Trophoblast cell (in vitro differentiated cells and primary cell): ENCODE measurements around the gene RBM26.

Experiments used
- DNase-seq, 2 donors: peaks; one replicate each; pipeline ENCODE4 v3.0.0-alpha.2; 2016
- H2AFZ ChIP-seq: 2 replicates; pipeline ENCODE4 v1.6.1; 2013; ENCODE audit warnings: low read length, moderate library complexity, mild to moderate bottlenecking; ENCODE audit not compliant: insufficient read depth, poor library complexity
- H2AK5ac ChIP-seq: 2 replicates; pipeline ENCODE4 v1.6.1; 2013; ENCODE audit warnings: mild to moderate bottlenecking, low read length
- H2BK120ac ChIP-seq: 2 replicates; pipeline ENCODE4 v1.6.1; 2013; ENCODE audit warnings: low read length, mild to moderate bottlenecking, moderate library complexity; ENCODE audit not compliant: insufficient read depth, poor library complexity
- H2BK12ac ChIP-seq: 2 replicates; pipeline ENCODE4 v1.6.1; 2013; ENCODE audit warnings: mild to moderate bottlenecking, low read length, moderate library complexity
- H2BK5ac ChIP-seq: 2 replicates; pipeline ENCODE4 v1.6.1; 2013; ENCODE audit warnings: low read length, low read depth, moderate library complexity, mild to moderate bottlenecking; ENCODE audit not compliant: poor library complexity
- H3K14ac ChIP-seq: 2 replicates; pipeline ENCODE4 v1.6.1; 2013; ENCODE audit warnings: mild to moderate bottlenecking, low read length
- H3K18ac ChIP-seq: 2 replicates; pipeline ENCODE4 v1.6.1; 2013; ENCODE audit warnings: mild to moderate bottlenecking, low read length
- H3K23ac ChIP-seq: 2 replicates; pipeline ENCODE4 v1.6.1; 2013; ENCODE audit warnings: low read length
- H3K27ac ChIP-seq: 2 replicates; pipeline ENCODE4 v1.5.1; 2013; ENCODE audit warnings: low read depth, mild to moderate bottlenecking, inconsistent platforms, low read length, moderate library complexity
- H3K27me3 ChIP-seq: 2 replicates; pipeline ENCODE4 v1.6.1; 2013; ENCODE audit warnings: inconsistent platforms, mild to moderate bottlenecking, low read length, moderate library complexity; ENCODE audit not compliant: insufficient read depth
- H3K36me3 ChIP-seq, 2 experiments: 1 replicate in 1 of 2; 2 replicates in 1 of 2; pipeline ENCODE4 v1.6.1; 2013; ENCODE audit warnings: low read length in 2 of 2, mild to moderate bottlenecking in 2 of 2, moderate library complexity in 1 of 2; ENCODE audit not compliant: insufficient read depth in 2 of 2, control insufficient read depth in 1 of 2
- H3K4ac ChIP-seq: 2 replicates; pipeline ENCODE4 v1.6.1; 2013; ENCODE audit warnings: low read depth, mild to moderate bottlenecking, low read length, moderate library complexity
- H3K4me1 ChIP-seq, 2 experiments: 1 replicate in 1 of 2; 2 replicates in 1 of 2; pipeline ENCODE4 v1.6.1; 2013; ENCODE audit warnings: low read length in 2 of 2, mild to moderate bottlenecking in 2 of 2, moderate library complexity in 1 of 2; ENCODE audit not compliant: insufficient read depth in 2 of 2, control insufficient read depth in 1 of 2
- H3K4me2 ChIP-seq: 2 replicates; pipeline ENCODE4 v1.6.1; 2013; ENCODE audit warnings: inconsistent platforms, mild to moderate bottlenecking, low read length, moderate library complexity
- H3K4me3 ChIP-seq: 2 replicates; pipeline ENCODE4 v1.5.1; 2013; ENCODE audit warnings: mild to moderate bottlenecking, low read depth, low read length, inconsistent platforms
- H3K79me1 ChIP-seq: one replicate; pipeline ENCODE4 v1.6.1; 2013; ENCODE audit warnings: low read length
- H3K79me2 ChIP-seq: 2 replicates; pipeline ENCODE4 v1.6.1; 2013; ENCODE audit warnings: low read length, mild to moderate bottlenecking; ENCODE audit not compliant: control insufficient read depth, insufficient read depth, poor library complexity
- H3K9ac ChIP-seq: 2 replicates; pipeline ENCODE4 v1.6.1; 2013; ENCODE audit warnings: mild to moderate bottlenecking, low read length
- H3K9me3 ChIP-seq: 2 replicates; pipeline ENCODE4 v1.6.1; 2013; ENCODE audit warnings: low read depth, mild to moderate bottlenecking, control low read depth, inconsistent platforms, low read length; ENCODE audit not compliant: insufficient read depth
- H4K12ac ChIP-seq: 2 replicates; pipeline ENCODE4 v1.6.1; 2013; ENCODE audit warnings: low read depth, mild to moderate bottlenecking, low read length, moderate library complexity
- H4K8ac ChIP-seq: 2 replicates; pipeline ENCODE4 v1.6.1; 2013; ENCODE audit warnings: low read depth, mild to moderate bottlenecking, low read length, moderate library complexity
- H4K91ac ChIP-seq: one replicate; pipeline ENCODE4 v1.6.1; 2013; ENCODE audit warnings: low read depth, mild to moderate bottlenecking, low read length, moderate library complexity
- WGBS: extraction: QIAGEN DNeasy Blood & Tissue Kit; methylation state at CpG from one replicate; pipeline ENCODE4 v1.1.7; 2013; ENCODE audit warnings: missing lambda C conversion rate; ENCODE audit not compliant: insufficient read length, insufficient coverage; ENCODE audit errors: extremely low coverage; 5-methylcytosine and 5-hydroxymethylcytosine counted together

Gene RBM26

GRCh38 chr13:79402679-79403078 lies 3.4 kb downstream of the RBM26 start:
- H3K4me1 ChIP-seq, result peaks cover 3 to 4% of the 10 kb centered on the region in 2 experiments
- DNase-seq, result no peak
- no peak overlapping the region for H4K12ac ChIP-seq
- no CpG with 5 or more reads among the region's 2 CpGs for WGBS
- H3K36me3 ChIP-seq, result no peaks in the 10 kb centered on the region
- H3K79me2 ChIP-seq, result peaks cover 10% of the 10 kb centered on the region
- H2BK120ac ChIP-seq, result no peak overlapping the region
- no peak overlapping the region for H3K27ac ChIP-seq
- H4K8ac ChIP-seq, result no peak overlapping the region
- H4K91ac ChIP-seq, result no peak overlapping the region
- no peak overlapping the region for H2BK5ac ChIP-seq
- no peak overlapping the region for H3K18ac ChIP-seq
- H3K9me3 ChIP-seq, result no peaks in the 10 kb centered on the region
- H3K27me3 ChIP-seq, result no peaks in the 10 kb centered on the region
- no peak overlapping the region for H2BK12ac ChIP-seq
- no peak overlapping the region for H3K9ac ChIP-seq
- H2AFZ ChIP-seq, result no peak overlapping the region
- peaks cover 11% of the 10 kb centered on the region for H3K79me1 ChIP-seq
- H3K4me2 ChIP-seq, result no peak overlapping the region
- H3K4ac ChIP-seq, result peak overlapping the region; percentile 46
- H3K4me3 ChIP-seq, result no peak overlapping the region
- H2AK5ac ChIP-seq, result no peak overlapping the region
- no peak overlapping the region for H3K14ac ChIP-seq
- no peak overlapping the region for H3K23ac ChIP-seq

GRCh38 chr13:79402074-79402635 lies 3.9 kb downstream of the RBM26 start:
- DNase-seq, result no peak

GRCh38 chr13:79401259-79402070 lies 4.6 kb downstream of the RBM26 start:
- Histone ChIP-seq H3K36me3 (peaks cover 6% of the 10 kb centered on the region in 2 experiments), H3K4me1 (peaks cover 3 to 4% of the 10 kb centered on the region in 2 experiments), H3K9ac (no peak overlapping the region), H3K27me3 (no peaks in the 10 kb centered on the region), H3K79me1 (peaks cover 9% of the 10 kb centered on the region), H4K8ac (no peak overlapping the region), H3K4me3 (no peak overlapping the region), H3K4me2 (no peak overlapping the region), H3K14ac (no peak overlapping the region), H2AFZ (no peak overlapping the region), H3K9me3 (peaks cover 2% of the 10 kb centered on the region), H2BK5ac (no peak overlapping the region), H3K27ac (no peak overlapping the region), H2BK12ac (no peak overlapping the region), H2BK120ac (no peak overlapping the region), H3K23ac (no peak overlapping the region), H3K18ac (no peak overlapping the region), H4K91ac (no peak overlapping the region), H3K4ac (no peak overlapping the region), H2AK5ac (no peak overlapping the region), H3K79me2 (peaks cover 10% of the 10 kb centered on the region), H4K12ac (no peak overlapping the region)
- WGBS, result no CpG with 5 or more reads among the region's 2 CpGs
- DNase-seq, result no peak

More at GRCh38 chr13:79402074-79402635, 3.9 kb downstream of the RBM26 start:
- no peak overlapping the region for H4K8ac ChIP-seq
- peaks cover 2% of the 10 kb centered on the region in 2 experiments for H3K36me3 ChIP-seq
- no peak overlapping the region for H3K9ac ChIP-seq
- no peak overlapping the region for H2BK5ac ChIP-seq
- no peak overlapping the region for H3K18ac ChIP-seq
- H3K9me3 ChIP-seq, result no peaks in the 10 kb centered on the region
- no peak overlapping the region for H2AFZ ChIP-seq
- no CpG with 5 or more reads among the region's 2 CpGs for WGBS
- peaks cover 3 to 4% of the 10 kb centered on the region in 2 experiments for H3K4me1 ChIP-seq
- no peak overlapping the region for H4K12ac ChIP-seq
- H2AK5ac ChIP-seq, result no peak overlapping the region
- no peaks in the 10 kb centered on the region for H3K27me3 ChIP-seq
- no peak overlapping the region for H2BK12ac ChIP-seq
- H3K4me3 ChIP-seq, result no peak overlapping the region
- H4K91ac ChIP-seq, result no peak overlapping the region
- peaks cover 10% of the 10 kb centered on the region for H3K79me2 ChIP-seq
- no peak overlapping the region for H3K23ac ChIP-seq
- H2BK120ac ChIP-seq, result no peak overlapping the region
- peaks cover 11% of the 10 kb centered on the region for H3K79me1 ChIP-seq
- no peak overlapping the region for H3K14ac ChIP-seq
- no peak overlapping the region for H3K27ac ChIP-seq
- no peak overlapping the region for H3K4me2 ChIP-seq
- H3K4ac ChIP-seq, result peak overlapping the region; percentile 46

GRCh38 chr13:79398915-79399314 lies 7.1 kb downstream of the RBM26 start:
- Histone ChIP-seq H3K79me2 (no peaks in the 10 kb centered on the region), H3K9ac (no peak overlapping the region), H3K4me3 (no peak overlapping the region), H3K79me1 (no peaks in the 10 kb centered on the region), H3K27me3 (no peaks in the 10 kb centered on the region), H2AFZ (no peak overlapping the region), H2BK120ac (no peak overlapping the region), H3K27ac (no peak overlapping the region), H3K4me2 (no peak overlapping the region), H3K4ac (peak overlapping the region; percentile 9), H3K14ac (no peak overlapping the region), H2AK5ac (no peak overlapping the region), H4K12ac (no peak overlapping the region), H3K18ac (no peak overlapping the region), H4K8ac (no peak overlapping the region), H3K23ac (no peak overlapping the region), H4K91ac (no peak overlapping the region), H2BK5ac (no peak overlapping the region), H3K9me3 (peaks cover 3% of the 10 kb centered on the region), H3K36me3 (peaks cover 6 to 7% of the 10 kb centered on the region in 2 experiments), H3K4me1 (peaks cover 4% of the 10 kb centered on the region in 2 experiments), H2BK12ac (no peak overlapping the region)
- DNase-seq, result no peak
- no CpG with 5 or more reads among the region's 1 CpG for WGBS
